Right renal cortex interstitium (tissue), 3 donors: ENCODE data around the gene SEMA4C. TPM values are rescaled to one million over a fixed set of nuclear protein-coding genes. Genes with fewer than 3 reads are reported as not detected.
"Not testable (repeated sequence)": the region's sequence is repeated elsewhere in the genome, so short reads cannot be mapped to it uniquely, and the experiment has no call there.

Experiments
- DNase-seq, 3 donors: peaks; one replicate each; pipeline ENCODE4 v3.0.0-alpha.2; 2013; ENCODE audit warnings: low read depth in 3 of 3, low spot score in 2 of 3
- polyA plus RNA-seq, 3 donors: library from polyadenylated mRNA; unstranded; fragments of 120-200 nt; gene quantifications; one replicate each; pipeline ENCODE4 v1.2.1, GENCODE V29; 2013; ENCODE audit not compliant: insufficient read length in 3 of 3

The SEMA4C gene
- polyA plus RNA-seq, 3 donors: 31.1 to 33.9 (median 31.3) TPM

- DNase-seq: no peak
These were observed 28.9 kb upstream of the SEMA4C start for GRCh38 chr2:96898641-96899412.

DNA sequence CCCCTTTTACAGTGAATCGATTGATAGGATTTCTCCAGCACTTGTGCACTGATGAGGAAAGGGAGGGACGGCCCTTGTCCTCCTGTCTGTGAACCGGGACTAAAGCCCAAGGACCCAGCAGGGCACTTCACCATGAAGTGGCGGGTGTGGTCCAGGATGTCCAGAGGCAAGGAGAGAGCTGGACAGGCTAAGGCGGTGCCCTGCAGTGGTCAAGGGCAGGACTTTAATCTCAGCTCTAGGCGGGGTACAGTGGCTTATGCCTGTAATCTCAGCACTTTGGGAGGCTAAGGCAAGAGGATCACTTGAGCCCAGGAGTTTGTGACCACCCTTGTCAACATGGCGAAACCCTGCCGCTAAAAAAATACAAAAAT lies 28.2 kb upstream of the SEMA4C start:
- no peak for DNase-seq

GRCh38 chr2:96897491-96898134 lies 27.7 kb upstream of the SEMA4C start:
- DNase-seq: no peak

GRCh38 chr2:96895746-96896651 lies 26.1 kb upstream of the SEMA4C start:
- DNase-seq: no peak

GRCh38 chr2:96895032-96895745 lies 25.3 kb upstream of the SEMA4C start:
- DNase-seq: no peak

GRCh38 chr2:96894151-96894531 lies 24.3 kb upstream of the SEMA4C start:
- DNase-seq: no peak

DNA sequence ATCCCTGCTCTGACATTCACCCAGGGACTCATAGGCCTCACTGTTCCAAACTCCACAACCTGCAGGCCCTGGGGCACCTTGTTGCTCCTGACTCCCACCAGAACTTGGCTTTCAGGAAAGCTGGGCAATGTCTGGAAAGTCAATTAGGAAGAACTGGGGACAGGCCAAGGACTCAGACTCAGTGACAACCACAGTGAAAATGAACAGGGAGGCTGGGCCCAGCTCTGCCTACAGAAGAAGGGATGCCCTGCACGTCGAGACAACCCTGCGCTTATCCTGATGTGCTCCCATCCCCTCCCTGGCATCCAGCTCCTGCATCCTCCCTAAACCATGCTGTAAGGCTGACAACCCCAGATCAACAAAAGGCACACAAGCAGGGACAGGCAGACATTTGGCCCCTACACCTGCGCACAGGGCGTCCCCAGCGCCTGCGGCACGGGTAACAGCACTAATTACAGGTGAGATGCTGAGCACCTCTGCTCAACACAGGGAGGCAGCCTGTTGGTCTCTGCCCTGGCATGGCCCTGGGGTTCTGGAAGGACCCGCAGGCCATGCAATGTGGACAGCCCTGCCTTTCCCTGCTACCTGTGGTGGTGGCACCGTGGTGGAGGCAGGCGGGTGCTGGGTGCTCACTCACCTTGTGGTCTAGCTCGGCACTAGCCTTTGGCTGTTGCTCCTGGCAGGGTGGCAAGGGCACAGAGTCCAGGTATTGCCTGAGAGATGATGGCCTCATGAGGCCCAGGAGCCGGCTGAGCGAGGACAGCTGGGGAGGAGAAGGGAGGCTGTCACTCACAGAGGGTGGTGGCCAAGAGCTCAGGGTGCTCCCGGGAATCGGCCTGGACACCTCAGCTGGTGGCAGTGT lies 23.6 kb upstream of the SEMA4C start:
- DNase-seq: no peak

DNA sequence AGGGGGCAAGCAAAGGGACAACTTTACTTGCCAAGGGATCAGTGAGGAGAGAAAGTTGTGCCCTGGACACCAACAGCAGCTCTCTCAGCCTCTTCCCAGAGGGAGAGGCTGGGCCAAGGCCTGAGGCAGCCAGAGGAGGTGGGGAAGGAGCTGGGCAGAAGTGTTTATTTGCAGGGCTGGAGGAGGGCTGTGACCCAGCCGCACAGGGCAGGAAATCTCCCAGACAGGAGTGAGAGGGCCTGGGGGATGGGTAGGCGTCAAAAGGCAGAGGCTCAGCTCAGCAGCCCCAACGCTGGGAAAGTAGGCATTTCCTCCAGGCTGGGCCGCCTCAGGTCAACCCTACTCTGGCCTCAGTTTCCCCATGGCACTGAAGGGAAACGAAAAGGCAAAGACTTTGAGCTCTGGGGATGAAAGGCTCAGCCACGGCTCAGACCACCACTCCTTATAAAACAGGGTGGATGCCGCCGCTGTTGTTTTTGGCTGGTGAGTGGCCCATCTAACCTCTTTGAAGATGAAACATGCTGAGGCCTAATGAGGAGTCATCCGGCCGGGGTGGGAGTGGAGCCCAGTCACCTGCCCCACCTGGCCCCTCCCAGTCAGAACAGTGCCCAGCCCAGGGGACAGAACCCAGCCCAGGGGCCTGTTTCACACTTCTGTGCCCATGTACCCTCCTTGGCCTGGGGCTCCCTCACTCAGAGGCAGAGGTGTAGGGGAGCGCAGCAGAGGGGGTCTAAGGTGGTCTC lies 21.9 kb upstream of the SEMA4C start:
- no peak for DNase-seq

- DNase-seq: no peak
These were observed 21.0 kb upstream of the SEMA4C start for GRCh38 chr2:96890726-96891385.

- DNase-seq: no peak
These were observed 20.4 kb upstream of the SEMA4C start for GRCh38 chr2:96890252-96890651.

DNA sequence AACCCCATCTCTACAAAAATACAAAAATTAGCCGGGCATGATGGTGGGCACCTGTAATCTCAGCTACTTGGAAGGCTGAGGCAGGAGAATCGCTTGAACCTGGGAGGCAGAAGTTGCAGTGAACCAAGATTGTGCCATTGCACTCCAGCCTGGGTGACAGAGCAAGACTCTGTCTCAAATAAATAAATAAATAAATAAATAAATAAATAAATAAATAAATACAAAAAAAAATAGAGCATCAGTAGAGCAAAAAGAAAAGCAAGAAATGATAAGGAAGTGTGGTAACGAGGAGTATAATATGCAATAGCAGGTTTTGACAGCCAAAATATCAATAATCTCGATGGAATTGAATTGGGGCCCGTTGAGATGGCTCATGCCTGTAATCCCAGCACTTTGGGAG lies 19.6 kb upstream of the SEMA4C start:
- DNase-seq: not testable (repeated sequence)

GRCh38 chr2:96888072-96889011 lies 18.5 kb upstream of the SEMA4C start:
- no peak for DNase-seq

- DNase-seq: no peak
These were observed 17.7 kb upstream of the SEMA4C start for GRCh38 chr2:96887493-96888012.

GRCh38 chr2:96885432-96886347 lies 15.8 kb upstream of the SEMA4C start:
- no peak for DNase-seq

GRCh38 chr2:96884299-96885094 lies 14.6 kb upstream of the SEMA4C start:
- no peak for DNase-seq
